H7 (cell line): ENCODE data around the gene CLASP1. TPM values are rescaled to one million over a fixed set of nuclear protein-coding genes. Genes with fewer than 3 reads are reported as not detected.
"Not testable (repeated sequence)": the region's sequence is repeated elsewhere in the genome, so short reads cannot be mapped to it uniquely, and the experiment has no call there.

Experiments
- DNase-seq: peaks from one replicate; pipeline ENCODE4 v3.0.0; 2012
- H3K27me3 ChIP-seq: 2 replicates; pipeline ENCODE4 v1.6.0; 2011; ENCODE audit warnings: mild to moderate bottlenecking, low read length; ENCODE audit not compliant: control insufficient read depth, insufficient read depth
- H3K36me3 ChIP-seq: replicated peaks from 2 replicates; pipeline ENCODE4 v1.5.1; 2011; ENCODE audit warnings: low read length; ENCODE audit not compliant: control insufficient read depth, insufficient read depth
- H3K4me3 ChIP-seq: 2 replicates; pipeline ENCODE4 v1.5.1; 2011; ENCODE audit warnings: low read depth, mild to moderate bottlenecking, control low read depth, low read length, moderate library complexity; ENCODE audit not compliant: insufficient read depth
- total RNA-seq: library from RNA; depleted of rRNA; stranded (reverse); fragments of >200 nt; shearing (Covaris generic); gene quantifications from 2 replicates; pipeline ENCODE4 v1.2.3, GENCODE V29; 2014; rRNA removed

Gene CLASP1
- total RNA-seq = 22.9 and 33.1 TPM in 2 replicates

DNA sequence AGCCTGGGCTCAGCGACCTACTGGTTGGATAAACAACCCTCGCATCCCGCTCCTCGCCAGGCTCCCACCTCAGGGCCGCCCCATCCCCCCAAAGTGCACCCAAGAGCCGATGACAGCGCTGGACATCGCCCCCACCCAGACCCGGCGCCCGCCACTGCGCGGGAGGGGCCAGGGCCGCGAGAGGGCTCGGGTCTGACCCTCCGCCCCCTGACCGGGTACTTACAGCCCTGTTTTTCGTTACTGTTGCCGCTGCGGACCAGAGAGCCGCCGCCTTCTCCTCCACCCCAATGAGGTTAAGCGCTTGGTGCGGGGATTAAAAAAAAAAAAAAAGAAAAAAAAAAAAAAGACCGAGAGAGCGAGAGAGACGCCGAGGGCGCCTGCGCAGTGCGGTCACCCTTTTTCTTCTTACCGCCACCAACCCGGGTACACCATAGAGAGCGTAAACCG lies at the start of gene CLASP1:
TSS of gene CLASP1 (minus strand) at position 314 of the 447 bp plus-strand sequence. CDS start 43,567 bp downstream, outside the sequence.
- Histone ChIP-seq H3K4me3 (peak within 1 kb of the TSS; percentile 71), H3K27me3 (no peaks in the 10 kb centered on the region), H3K36me3 (no peaks in the 10 kb centered on the region)
- DNase-seq = peak; percentile 90

DNA sequence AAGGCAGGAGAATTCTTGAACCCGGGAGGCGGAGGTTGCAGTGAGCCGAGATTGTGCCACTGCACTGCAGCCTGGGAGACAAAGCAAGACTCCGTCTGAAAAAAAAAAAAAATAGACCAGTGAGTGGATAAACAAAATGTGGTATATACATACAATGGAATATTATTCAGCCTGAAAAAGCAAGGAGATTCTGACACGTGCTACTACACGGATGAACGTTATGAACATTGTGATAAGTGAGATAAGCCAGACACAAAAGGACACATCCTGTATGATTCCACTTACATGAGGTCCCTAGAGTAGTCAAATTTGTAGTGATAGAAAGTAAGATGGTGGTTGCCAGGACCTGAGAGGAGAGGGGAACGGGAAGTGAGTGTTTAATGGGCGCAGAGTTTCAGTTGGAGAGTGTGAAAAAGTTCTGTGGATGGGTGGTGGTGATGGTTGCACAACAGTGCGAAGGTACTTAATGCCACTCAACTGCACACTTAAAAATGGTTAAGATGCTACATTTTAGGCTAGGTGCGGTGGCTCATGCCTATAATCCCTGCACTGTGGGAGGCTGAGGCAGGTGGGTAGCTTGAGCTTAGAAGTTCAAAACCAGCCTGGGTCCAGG lies 49.2 kb upstream of the CLASP1 start:
- no peak for DNase-seq
- Histone ChIP-seq H3K27me3 (no peaks in the 10 kb centered on the region), H3K36me3 (no peaks in the 10 kb centered on the region), H3K4me3 (no peak overlapping the region)

DNA sequence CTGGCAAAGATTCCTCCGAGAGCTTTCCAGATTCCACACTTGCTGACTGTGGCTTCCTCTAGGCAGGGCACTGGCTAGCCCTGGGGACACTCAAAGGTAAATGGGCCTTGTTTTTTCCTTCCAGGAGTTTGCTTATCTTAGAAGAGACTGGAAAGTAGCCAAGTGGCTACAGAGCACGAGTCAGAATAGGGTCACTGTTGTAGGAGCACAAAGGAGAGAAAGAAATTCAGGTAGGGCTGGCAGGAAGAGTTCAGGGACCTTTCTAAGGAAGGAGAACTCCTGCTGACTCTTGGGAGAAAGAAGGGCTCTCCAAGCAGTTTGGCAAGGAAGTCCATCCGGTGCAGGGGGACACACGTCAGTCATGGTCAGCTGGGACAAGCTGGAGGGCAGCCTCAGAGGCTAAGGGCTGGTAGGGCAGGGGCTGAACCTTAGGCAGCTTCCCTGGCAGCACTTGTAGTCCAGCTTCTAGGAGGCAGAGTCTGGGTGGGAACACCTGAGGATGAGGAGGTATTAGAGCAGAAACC lies 47.9 kb upstream of the CLASP1 start:
- H3K4me3 ChIP-seq = no peak overlapping the region
- no peaks in the 10 kb centered on the region for H3K36me3 ChIP-seq
- DNase-seq = no peak
- no peaks in the 10 kb centered on the region for H3K27me3 ChIP-seq

GRCh38 chr2:121696410-121696930 lies 47.2 kb upstream of the CLASP1 start:
- H3K36me3 ChIP-seq = no peaks in the 10 kb centered on the region
- DNase-seq = no peak
- no peaks in the 10 kb centered on the region for H3K27me3 ChIP-seq
- no peak overlapping the region for H3K4me3 ChIP-seq

DNA sequence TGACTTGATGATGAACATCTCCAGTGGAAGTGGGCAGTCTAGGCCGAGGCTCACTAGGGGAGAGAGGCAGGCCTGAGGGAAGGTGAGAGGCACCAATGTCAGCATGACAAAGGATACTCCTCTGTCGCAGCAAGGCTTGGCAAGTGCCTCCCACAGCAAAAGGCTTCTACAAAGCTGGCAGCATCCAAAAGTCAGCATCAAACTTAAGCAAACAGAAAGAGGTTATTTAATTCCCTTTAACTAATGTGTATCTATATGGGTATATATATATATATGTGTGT lies 45.8 kb upstream of the CLASP1 start:
- Histone ChIP-seq H3K4me3 (no peak overlapping the region), H3K27me3 (no peaks in the 10 kb centered on the region), H3K36me3 (no peaks in the 10 kb centered on the region)
- no peak for DNase-seq

- Histone ChIP-seq H3K27me3 (no peaks in the 10 kb centered on the region), H3K4me3 (no peak overlapping the region), H3K36me3 (no peaks in the 10 kb centered on the region)
- no peak for DNase-seq
Observed at GRCh38 chr2:121694398-121695170, 45.3 kb upstream of the CLASP1 start.

DNA sequence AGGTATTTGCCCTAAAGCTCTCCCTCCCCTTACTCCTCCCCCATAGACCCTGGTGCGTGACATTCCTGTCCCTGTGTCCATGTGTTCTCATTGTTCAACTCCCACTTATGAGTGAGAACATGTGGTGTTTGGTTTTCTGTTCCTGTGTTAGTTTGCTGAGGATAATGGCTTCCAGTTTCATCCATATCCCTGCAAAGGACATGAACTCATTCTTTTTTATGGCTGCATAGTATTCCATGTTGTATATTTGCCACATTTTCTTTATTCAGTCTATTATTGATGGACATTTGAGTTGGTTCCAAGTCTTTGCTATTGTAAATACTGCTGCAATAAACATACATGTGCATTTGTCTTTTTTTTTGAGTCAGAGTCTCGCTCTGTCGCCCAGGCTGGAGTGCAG lies 41.3 kb upstream of the CLASP1 start:
- H3K27me3 ChIP-seq, H3K36me3 ChIP-seq, H3K4me3 ChIP-seq, DNase-seq: not testable (repeated sequence)

GRCh38 chr2:121690095-121690494 lies 40.8 kb upstream of the CLASP1 start:
- no peaks in the 10 kb centered on the region for H3K36me3 ChIP-seq
- no peak overlapping the region for H3K4me3 ChIP-seq
- DNase-seq = no peak
- no peaks in the 10 kb centered on the region for H3K27me3 ChIP-seq

DNA sequence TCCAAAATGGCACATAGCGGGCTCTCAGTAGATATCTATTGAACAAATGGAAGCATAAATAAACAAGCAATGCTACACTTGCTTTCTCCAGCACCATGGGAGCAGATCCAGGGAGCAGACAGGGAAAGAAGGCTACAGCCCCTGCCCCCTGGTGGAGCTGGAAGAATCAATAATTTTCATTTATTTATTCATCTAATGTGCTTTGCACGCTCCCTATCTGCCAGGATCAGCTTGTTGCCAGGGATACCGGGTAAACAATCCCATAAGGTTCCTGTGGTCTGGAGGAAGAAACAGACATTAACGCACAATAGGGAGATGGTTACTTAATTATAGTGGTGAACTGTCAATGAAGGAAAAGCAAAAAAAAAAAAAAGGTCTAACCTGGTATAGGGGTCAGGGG lies 40.1 kb upstream of the CLASP1 start:
- no peaks in the 10 kb centered on the region for H3K27me3 ChIP-seq
- H3K4me3 ChIP-seq = no peak overlapping the region
- no peak for DNase-seq
- H3K36me3 ChIP-seq = no peaks in the 10 kb centered on the region

GRCh38 chr2:121688820-121689219 lies 39.6 kb upstream of the CLASP1 start:
- no peak overlapping the region for H3K4me3 ChIP-seq

DNA sequence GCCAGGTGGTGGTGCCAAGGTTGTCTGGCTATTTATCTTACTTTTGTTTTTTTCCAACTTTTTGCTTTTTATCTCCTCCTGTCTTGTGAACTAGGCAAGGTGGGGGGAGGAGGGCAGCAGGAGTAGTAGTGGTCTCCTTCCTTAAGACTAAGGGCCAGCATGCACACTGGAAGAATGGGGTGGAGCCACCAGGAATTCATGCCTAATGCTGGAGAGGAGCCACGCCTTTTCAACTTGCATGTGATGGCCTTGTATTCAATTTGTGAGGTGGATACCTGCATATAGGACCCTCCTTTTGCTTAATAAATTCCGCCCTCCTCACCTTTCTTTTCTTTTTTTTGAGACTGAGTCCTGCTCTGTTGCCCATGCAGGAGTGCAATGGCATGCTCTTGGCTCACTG lies 37.6 kb upstream of the CLASP1 start:
- no peaks in the 10 kb centered on the region for H3K27me3 ChIP-seq
- no peak overlapping the region for H3K4me3 ChIP-seq
- H3K36me3 ChIP-seq = no peaks in the 10 kb centered on the region
- DNase-seq = no peak

More at GRCh38 chr2:121688820-121689219, 39.6 kb upstream of the CLASP1 start:
- H3K36me3 ChIP-seq = no peaks in the 10 kb centered on the region
- no peak for DNase-seq
- H3K27me3 ChIP-seq = no peaks in the 10 kb centered on the region

DNA sequence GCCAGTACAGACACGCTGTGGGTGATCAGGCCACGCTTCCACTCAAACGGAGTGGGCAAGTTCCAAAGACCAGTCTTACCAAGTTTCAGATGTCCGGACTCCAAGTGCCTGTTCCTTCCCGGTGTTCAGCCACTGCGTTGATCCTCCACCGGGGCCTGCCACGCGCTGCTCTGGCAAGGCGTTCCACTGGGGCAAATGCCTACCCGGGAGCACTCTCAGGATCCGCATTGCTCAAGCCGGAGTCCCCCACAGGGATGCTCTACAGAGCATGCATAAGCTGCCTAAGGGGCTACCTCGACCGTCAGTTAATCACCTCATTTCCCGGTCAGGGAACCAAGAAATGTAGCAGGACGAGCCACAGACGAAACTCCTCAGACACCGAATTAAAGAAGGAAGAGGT lies 37.0 kb upstream of the CLASP1 start:
- Histone ChIP-seq H3K36me3 (no peaks in the 10 kb centered on the region), H3K27me3 (no peaks in the 10 kb centered on the region), H3K4me3 (no peak overlapping the region)
- DNase-seq = no peak

- DNase-seq = no peak
- peak overlapping the region; percentile 45; the same call in 1 of the 2 replicates for H3K4me3 ChIP-seq
- H3K36me3 ChIP-seq = no peaks in the 10 kb centered on the region
- H3K27me3 ChIP-seq = no peaks in the 10 kb centered on the region
Observed at GRCh38 chr2:121682396-121683298, 33.4 kb upstream of the CLASP1 start.

GRCh38 chr2:121677855-121678254 lies 28.6 kb upstream of the CLASP1 start:
- H3K36me3 ChIP-seq = no peaks in the 10 kb centered on the region
- DNase-seq = no peak
- no peaks in the 10 kb centered on the region for H3K27me3 ChIP-seq
- H3K4me3 ChIP-seq = no peak overlapping the region
